Gastroesophageal sphincter (tissue), 3 donors: Measurements from ENCODE around the gene C20orf173.

Experiments used
- CTCF ChIP-seq, 4 experiments: fragments of 200-600 bp in 2 of 4; fragments of 450-650 bp in 2 of 4; sonication (generic) in 1 of 4; IDR thresholded peaks; one replicate each; pipeline ENCODE4 v1.5.1; 2017 to 2019; ENCODE audit warnings: antibody characterized with exemption in 4 of 4, mild to moderate bottlenecking in 2 of 4, moderate library complexity in 2 of 4
- POLR2AphosphoS5 ChIP-seq: sonication (generic); formaldehyde crosslinking; IDR thresholded peaks from one replicate; pipeline ENCODE4 v1.6.1; 2017; ENCODE audit warnings: antibody characterized with exemption

- TF ChIP-seq CTCF (IDR thresholded peaks at IDR 0.05), result peak in 1 of 4 experiments; percentile 55
- TF ChIP-seq POLR2AphosphoS5, result no peak
Measured at GRCh38 chr20:35541783-35542662, 12.6 kb upstream of the C20orf173 start, which contains the start of gene ERGIC3.
